H1 (cell line): ENCODE results near the gene NFKBIE. TPM values are rescaled to one million over a fixed set of nuclear protein-coding genes. Genes with fewer than 3 reads are reported as not detected.

ENCODE experiments used
- CTCF ChIA-PET: fragments of 300-600 bp; sonication (Branson Sonifier 250); formaldehyde crosslinking; loops from one replicate; lab custom pipeline; 2021; ENCODE audit not compliant: partially characterized antibody; lab: Charles Lee
- POLR2A ChIA-PET: fragments of 300-600 bp; sonication (Branson Sonifier 250); formaldehyde crosslinking; loops from one replicate; lab custom pipeline; 2021; ENCODE audit warnings: inconsistent platforms; ENCODE audit not compliant: partially characterized antibody; lab: Charles Lee
- DNase-seq, 2 experiments: peaks; one replicate each; pipeline versions ENCODE4 v3.0.0 to v3.0.0-alpha.2; 2010 to 2022; ENCODE audit warnings: low spot score in 2 of 2, low read depth in 1 of 2, mixed read lengths in 1 of 2
- FAIRE-seq: peaks from 2 replicates; lab custom pipeline; 2011; peaks lifted over from hg19 to GRCh38; lab: Jason Lieb, UNC
- H2AFZ ChIP-seq: 2 replicates; pipeline ENCODE4 v1.8.1; 2012; ENCODE audit warnings: low read length, inconsistent platforms
- H2AK5ac ChIP-seq: 2 replicates; pipeline ENCODE4 v1.6.1; 2013; ENCODE audit warnings: low read depth, low read length
- H2BK120ac ChIP-seq: replicated peaks from 2 replicates; pipeline ENCODE3; 2013; ENCODE audit warnings: low read depth, low read length, inconsistent platforms
- H2BK12ac ChIP-seq: 2 replicates; pipeline ENCODE4 v1.6.1; 2013; ENCODE audit warnings: low read depth, low read length
- H2BK15ac ChIP-seq: 2 replicates; pipeline ENCODE4 v1.6.1; 2013; ENCODE audit warnings: low read length
- H2BK20ac ChIP-seq: 2 replicates; pipeline ENCODE4 v1.6.1; 2013; ENCODE audit warnings: low read length
- H2BK5ac ChIP-seq: 2 replicates; pipeline ENCODE4 v1.6.1; 2013; ENCODE audit warnings: low read depth, low read length
- H3K14ac ChIP-seq: 2 replicates; pipeline ENCODE4 v1.6.1; 2013; ENCODE audit warnings: inconsistent platforms; ENCODE audit not compliant: insufficient read length
- H3K18ac ChIP-seq: 2 replicates; pipeline ENCODE4 v1.6.1; 2013; ENCODE audit warnings: low read length; ENCODE audit errors: extremely low read depth
- H3K23ac ChIP-seq: 2 replicates; pipeline ENCODE4 v1.6.1; 2013; ENCODE audit warnings: inconsistent platforms; ENCODE audit not compliant: insufficient read length
- H3K23me2 ChIP-seq: 2 replicates; pipeline ENCODE4 v1.6.1; 2013; ENCODE audit warnings: low read depth, low read length
- H3K27ac ChIP-seq: 2 replicates; pipeline ENCODE4 v1.6.1; 2011; ENCODE audit warnings: low read depth, low read length, inconsistent platforms
- H3K27me3 ChIP-seq, 4 experiments: replicated peaks in 1 of 4; 1 replicate in 1 of 4; 2 replicates in 3 of 4; pipeline versions ENCODE4 v1.6.1 to v1.8.1; 2011 to 2013; ENCODE audit warnings: low read length in 3 of 4, mild to moderate bottlenecking in 3 of 4, inconsistent platforms in 2 of 4, mixed read lengths in 2 of 4, moderate library complexity in 1 of 4; ENCODE audit not compliant: control insufficient read depth in 3 of 4, insufficient read depth in 3 of 4; ENCODE audit errors: extremely low read depth in 1 of 4
- H3K36me3 ChIP-seq, 4 experiments: 2 replicates each; pipeline versions ENCODE4 v1.6.1 to v1.8.1; 2011 to 2013; ENCODE audit warnings: mild to moderate bottlenecking in 4 of 4, low read length in 3 of 4, moderate library complexity in 2 of 4, control low read depth in 1 of 4, inconsistent platforms in 1 of 4; ENCODE audit not compliant: insufficient read depth in 4 of 4, control insufficient read depth in 2 of 4
- H3K4ac ChIP-seq: replicated peaks from 2 replicates; pipeline ENCODE3; 2013; ENCODE audit warnings: low read length, low read depth, mixed read lengths, inconsistent platforms; ENCODE audit not compliant: insufficient read length
- H3K4me1 ChIP-seq, 4 experiments: replicated peaks in 1 of 4; 1 replicate in 1 of 4; 2 replicates in 3 of 4; pipeline versions ENCODE4 v1.6.1 to v1.8.1; 2011 to 2013; ENCODE audit warnings: low read length in 3 of 4, inconsistent platforms in 2 of 4, mixed read lengths in 1 of 4; ENCODE audit not compliant: insufficient read depth in 4 of 4, control insufficient read depth in 3 of 4
- H3K4me2 ChIP-seq, 2 experiments: 2 replicates each; pipeline versions ENCODE4 v1.6.1 to v1.8.1; 2011 to 2013; ENCODE audit warnings: low read depth in 2 of 2, low read length in 2 of 2, control low read depth in 1 of 2, inconsistent platforms in 1 of 2, mild to moderate bottlenecking in 1 of 2; ENCODE audit not compliant: insufficient read depth in 1 of 2
- H3K4me3 ChIP-seq, 4 experiments: fragments of 200-600, 300-600 bp in 1 of 4; sonication (generic), shearing (Covaris generic), sonication (Bioruptor Twin) in 1 of 4; 2 replicates each; pipeline versions ENCODE4 v1.5.1 to v1.8.1; 2011 to 2016; ENCODE audit warnings: low read length in 4 of 4, low read depth in 3 of 4, control low read depth in 2 of 4, inconsistent platforms in 2 of 4, mild to moderate bottlenecking in 2 of 4, mixed read lengths in 1 of 4, moderate library complexity in 1 of 4; ENCODE audit not compliant: insufficient read depth in 2 of 4; ENCODE audit errors: extremely low read depth in 1 of 4
- H3K56ac ChIP-seq: replicated peaks from 2 replicates; pipeline ENCODE3; 2013; ENCODE audit warnings: low read depth, mild to moderate bottlenecking, mixed read lengths, low read length, inconsistent platforms; ENCODE audit not compliant: insufficient read length
- H3K79me1 ChIP-seq: 2 replicates; pipeline ENCODE4 v1.6.1; 2013; ENCODE audit warnings: low read depth, low read length, control low read depth
- H3K79me2 ChIP-seq, 2 experiments: 2 replicates each; pipeline versions ENCODE4 v1.6.1 to v1.8.1; 2012 to 2013; ENCODE audit warnings: low read length in 2 of 2, mild to moderate bottlenecking in 2 of 2, inconsistent platforms in 1 of 2; ENCODE audit not compliant: insufficient read depth in 2 of 2, control insufficient read depth in 1 of 2
- H3K9ac ChIP-seq, 4 experiments: replicated peaks in 1 of 4; 1 replicate in 1 of 4; 2 replicates in 3 of 4; pipeline versions ENCODE4 v1.6.1 to v1.8.1; 2011 to 2013; ENCODE audit warnings: low read depth in 3 of 4, low read length in 3 of 4, control low read depth in 2 of 4, mild to moderate bottlenecking in 2 of 4, moderate library complexity in 2 of 4, inconsistent platforms in 1 of 4; ENCODE audit errors: extremely low read depth in 1 of 4
- H3K9me3 ChIP-seq, 2 experiments: 2 replicates each; pipeline versions ENCODE4 v1.6.1 to v1.8.1; 2012 to 2013; ENCODE audit warnings: mild to moderate bottlenecking in 2 of 2, moderate library complexity in 2 of 2, control low read depth in 1 of 2, inconsistent platforms in 1 of 2, low read depth in 1 of 2, low read length in 1 of 2, mixed read lengths in 1 of 2; ENCODE audit not compliant: insufficient read depth in 2 of 2
- H4K20me1 ChIP-seq, 2 experiments: replicated peaks in 1 of 2; 2 replicates each; pipeline versions ENCODE3 to v1.8.1; 2011 to 2013; ENCODE audit warnings: inconsistent platforms in 2 of 2, low read length in 2 of 2, mild to moderate bottlenecking in 1 of 2; ENCODE audit not compliant: insufficient read depth in 2 of 2, control insufficient read depth in 1 of 2
- H4K5ac ChIP-seq: 2 replicates; pipeline ENCODE4 v1.6.1; 2013; ENCODE audit warnings: low read length, low read depth, mixed read lengths, inconsistent platforms; ENCODE audit not compliant: insufficient read length
- H4K8ac ChIP-seq: 2 replicates; pipeline ENCODE4 v1.8.0; 2013; ENCODE audit warnings: mild to moderate bottlenecking, moderate library complexity, low read length, inconsistent platforms; ENCODE audit not compliant: insufficient read depth; ENCODE audit errors: extremely low read depth
- H4K91ac ChIP-seq: replicated peaks from 2 replicates; pipeline ENCODE3; 2013; ENCODE audit warnings: low read length, mixed read lengths, inconsistent platforms; ENCODE audit not compliant: insufficient read length
- BACH1 ChIP-seq: IDR thresholded peaks from 2 replicates; pipeline ENCODE4 v1.6.1; 2012; ENCODE audit warnings: low read length, improper control_type of control experiment
- BCL11A ChIP-seq, 2 experiments: IDR thresholded peaks; one replicate each; pipeline ENCODE4 v1.6.1; 2011; ENCODE audit warnings: low read depth in 2 of 2, low read length in 2 of 2, mild to moderate bottlenecking in 2 of 2
- CHD2 ChIP-seq: IDR thresholded peaks from 2 replicates; pipeline ENCODE4 v1.6.1; 2012; ENCODE audit warnings: low read length, improper control_type of control experiment
- CREB1 ChIP-seq: IDR thresholded peaks from 2 replicates; pipeline ENCODE4 v1.6.1; 2012; ENCODE audit warnings: inconsistent platforms
- EGR1 ChIP-seq: IDR thresholded peaks from 2 replicates; pipeline ENCODE4 v1.6.1; 2011; ENCODE audit warnings: low read depth, low read length, borderline replicate concordance
- NANOG ChIP-seq: IDR thresholded peaks from 2 replicates; pipeline ENCODE4 v1.6.1; 2011; ENCODE audit warnings: low read length, low read depth, mild to moderate bottlenecking, inconsistent platforms; ENCODE audit not compliant: insufficient read depth, poor library complexity, severe bottlenecking
- PHF8 ChIP-seq: fragments of 200-600 bp; sonication (generic); conservative IDR thresholded peaks from 2 replicates; pipeline ENCODE4 v1.7.1; 2012; ENCODE audit warnings: low read depth, mild to moderate bottlenecking, inconsistent platforms, low read length, moderate library complexity
- SP2 ChIP-seq: IDR thresholded peaks from 2 replicates; pipeline ENCODE4 v1.6.1; 2012; ENCODE audit warnings: mild to moderate bottlenecking, low read length, inconsistent platforms
- TBP ChIP-seq: IDR thresholded peaks from 2 replicates; pipeline ENCODE4 v1.6.1; 2011; ENCODE audit warnings: low read depth, low read length, improper control_type of control experiment
- WGBS, 2 experiments: shearing (Covaris generic) in 1 of 2; methylation state at CpG; one replicate each; pipeline versions ENCODE4 v1.1.6 to v1.1.7; 2013 to 2015; ENCODE audit warnings: low lambda C conversion rate in 2 of 2, mixed read lengths in 2 of 2, inconsistent platforms in 1 of 2, low coverage in 1 of 2, missing lambda C conversion rate in 1 of 2; ENCODE audit not compliant: insufficient replicate concordance in 2 of 2, insufficient coverage in 1 of 2, insufficient read length in 1 of 2; ENCODE audit errors: extremely low coverage in 1 of 2, missing lambda C conversion rate in 1 of 2; 5-methylcytosine and 5-hydroxymethylcytosine counted together
- polyA plus RNA-seq, 7 experiments: library from polyadenylated mRNA; depleted of rRNA in 3 of 7; stranded (reverse) in 5 of 7; unstranded in 2 of 7; fragments of >200 nt in 5 of 7; fragments of 200-250 nt in 2 of 7; gene quantifications; 1 replicate in 5 of 7; 2 replicates in 1 of 7; 4 replicates in 1 of 7; pipeline versions ENCODE4 v1.2.1 to v1.2.3, GENCODE V29; 2011 to 2013; ENCODE audit warnings: missing spikeins in 2 of 7, mixed read lengths in 2 of 7
- total RNA-seq: library from RNA; stranded (reverse); fragmentation: NEBNext Ultra II Directional; extraction: Animal tissue kit (Norgen Biotek cat#: 25700); gene quantifications from 2 replicates; pipeline ENCODE4 v1.2.1, GENCODE V29; 2021
- TF ChIP-seq, protein P1 (sequence below): IDR thresholded peaks from 2 replicates; pipeline ENCODE4 v1.6.1; 2012; ENCODE audit warnings: inconsistent platforms

The NFKBIE gene
- total and polyA plus RNA-seq, 2 of the 8 experiments (the other 6 are each of a cell fraction or from before 2014, with no cell fraction given) = 13.5 to 19.2 TPM

- H3K4ac ChIP-seq = no peak overlapping the region
- no peak overlapping the region for H3K56ac ChIP-seq
- no peak overlapping the region for H3K9ac ChIP-seq
- H3K23ac ChIP-seq = no peak overlapping the region
- no peak overlapping the region for H2AK5ac ChIP-seq
- H2AFZ ChIP-seq = no peak overlapping the region
- H2BK12ac ChIP-seq = no peak overlapping the region
- no peak overlapping the region for H3K14ac ChIP-seq
- CTCF ChIA-PET = interaction anchor here (0.7 to 13.9 kb wide), 6 partner anchors 10 to 58 kb away, joined by 5 to 330 read pairs (median 8); partner anchors contain the start of genes AARS2, NFKBIE and TMEM151B
- H3K4me1 ChIP-seq = peaks cover 0 to 9% (median 4%) of the 10 kb centered on the region in 4 experiments; a peak in 4 of 7 replicates
- H3K79me2 ChIP-seq = no peaks in the 10 kb centered on the region
- no peak overlapping the region for H2BK20ac ChIP-seq
- H4K91ac ChIP-seq = no peak overlapping the region
- no peak overlapping the region for H4K8ac ChIP-seq
- 84% methylated on average over 7 of the region's 7 CpGs; no CpG with 5 or more reads in 1 of the 2 experiments for WGBS, 2 experiments
- no peaks in the 10 kb centered on the region for H3K9me3 ChIP-seq
- TF ChIP-seq CREB1 = no peak
- TF ChIP-seq PHF8 = no peak
- TF ChIP-seq SP2 = no peak
- TF ChIP-seq, protein P1, sequence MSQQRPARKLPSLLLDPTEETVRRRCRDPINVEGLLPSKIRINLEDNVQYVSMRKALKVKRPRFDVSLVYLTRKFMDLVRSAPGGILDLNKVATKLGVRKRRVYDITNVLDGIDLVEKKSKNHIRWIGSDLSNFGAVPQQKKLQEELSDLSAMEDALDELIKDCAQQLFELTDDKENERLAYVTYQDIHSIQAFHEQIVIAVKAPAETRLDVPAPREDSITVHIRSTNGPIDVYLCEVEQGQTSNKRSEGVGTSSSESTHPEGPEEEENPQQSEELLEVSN = no peak
- TF ChIP-seq CHD2 = no peak
- no peak for TF ChIP-seq BCL11A (IDR thresholded peaks at IDR 0.05; ENCODE audit: low read depth in 2 of 2, low read length in 2 of 2)
- TF ChIP-seq NANOG = no peak
- TF ChIP-seq TBP = no peak
- TF ChIP-seq EGR1 = no peak
- TF ChIP-seq BACH1 = no peak
- TF ChIP-seq, all 59 proteins: peak for 0
- Histone ChIP-seq H3K36me3 (peaks cover 15 to 44% (median 31%) of the 10 kb centered on the region in 4 experiments), H3K27ac (no peak overlapping the region), H3K18ac (no peak overlapping the region), H3K4me2 (no peak overlapping the region), H3K27me3 (peaks cover 0 to 18% (median 12%) of the 10 kb centered on the region in 4 experiments; a peak in 6 of 7 replicates), H2BK120ac (no peak overlapping the region), H4K5ac (no peak overlapping the region), H3K4me3 (no peak overlapping the region), H3K79me1 (no peaks in the 10 kb centered on the region), H4K20me1 (peaks cover 2 to 3% of the 10 kb centered on the region in 2 experiments), H2BK5ac (no peak overlapping the region), H2BK15ac (no peak overlapping the region), H3K23me2 (peaks cover 14% of the 10 kb centered on the region)
- POLR2A ChIA-PET = interaction anchor here (1.0 to 10.4 kb wide), 7 partner anchors 6 to 45 kb away, joined by 3 to 102 read pairs (median 59); partner anchors contain the start of genes AARS2, SLC35B2 and TMEM151B
- DNase-seq (no peak), FAIRE-seq (no peak)
Observed at GRCh38 chr6:44300292-44300823, 35.0 kb upstream of the NFKBIE start.
